Astrocyte (in vitro differentiated cells and primary cell): ENCODE results near the gene SHC4. TPM values are rescaled to one million over a fixed set of nuclear protein-coding genes. Genes with fewer than 3 reads are reported as not detected.

ENCODE experiments used
- DNase-seq: peaks from one replicate; pipeline ENCODE4 v3.0.0-alpha.2; 2010; ENCODE audit warnings: low read depth
- FAIRE-seq: peaks from 2 replicates; lab custom pipeline; 2011; peaks lifted over from hg19 to GRCh38; lab: Jason Lieb, UNC
- H2AFZ ChIP-seq: 2 replicates; pipeline ENCODE4 v1.6.0; 2012; ENCODE audit warnings: low read depth, low read length, inconsistent platforms
- H3K27ac ChIP-seq: 2 replicates; pipeline ENCODE4 v1.5.1; 2011; ENCODE audit warnings: low read depth, low read length, inconsistent platforms
- H3K27me3 ChIP-seq: 2 replicates; pipeline ENCODE4 v1.6.0; 2011; ENCODE audit warnings: low read length, inconsistent platforms; ENCODE audit not compliant: insufficient read depth
- H3K36me3 ChIP-seq: 2 replicates; pipeline ENCODE4 v1.5.1; 2011; ENCODE audit warnings: low read length, inconsistent platforms; ENCODE audit not compliant: insufficient read depth
- H3K4me1 ChIP-seq: 2 replicates; pipeline ENCODE4 v1.5.1; 2011; ENCODE audit warnings: low read length, inconsistent platforms; ENCODE audit not compliant: insufficient read depth
- H3K4me2 ChIP-seq: 2 replicates; pipeline ENCODE4 v1.6.0; 2012; ENCODE audit warnings: low read length, inconsistent platforms
- H3K4me3 ChIP-seq: 2 replicates; pipeline ENCODE4 v1.5.1; 2011; ENCODE audit warnings: low read depth, mild to moderate bottlenecking, low read length, inconsistent platforms; ENCODE audit not compliant: insufficient read depth
- H3K79me2 ChIP-seq: 2 replicates; pipeline ENCODE4 v1.6.0; 2012; ENCODE audit warnings: mild to moderate bottlenecking, low read length, inconsistent platforms; ENCODE audit not compliant: insufficient read depth
- H3K9ac ChIP-seq: 2 replicates; pipeline ENCODE4 v1.6.0; 2012; ENCODE audit warnings: mild to moderate bottlenecking, low read length, inconsistent platforms
- H3K9me3 ChIP-seq: 2 replicates; pipeline ENCODE4 v1.5.1; 2012; ENCODE audit warnings: low read depth, mild to moderate bottlenecking, low read length, inconsistent platforms; ENCODE audit not compliant: insufficient read depth
- H4K20me1 ChIP-seq: 2 replicates; pipeline ENCODE4 v1.6.0; 2012; ENCODE audit warnings: low read length, inconsistent platforms; ENCODE audit not compliant: insufficient read depth
- H3K27ac Mint-ChIP-seq: one replicate; pipeline ENCODE4 v1.8.0; 2021; ENCODE audit warnings: mild to moderate bottlenecking, mixed read lengths; ENCODE audit not compliant: unreplicated experiment
- H3K27me3 Mint-ChIP-seq: one replicate; pipeline ENCODE4 v1.8.0; 2021; ENCODE audit warnings: low read depth, mixed read lengths; ENCODE audit not compliant: unreplicated experiment
- H3K36me3 Mint-ChIP-seq: one replicate; pipeline ENCODE4 v1.8.0; 2021; ENCODE audit warnings: low read depth, mixed read lengths; ENCODE audit not compliant: unreplicated experiment
- H3K4me1 Mint-ChIP-seq: one replicate; pipeline ENCODE4 v1.8.0; 2021; ENCODE audit warnings: low read depth, mixed read lengths; ENCODE audit not compliant: unreplicated experiment
- H3K4me3 Mint-ChIP-seq: one replicate; pipeline ENCODE4 v1.8.0; 2021; ENCODE audit warnings: mild to moderate bottlenecking, moderate library complexity, mixed read lengths; ENCODE audit not compliant: unreplicated experiment
- H3K9me3 Mint-ChIP-seq: one replicate; pipeline ENCODE4 v1.8.0; 2021; ENCODE audit warnings: mild to moderate bottlenecking, mixed read lengths; ENCODE audit not compliant: unreplicated experiment
- EZH2 ChIP-seq: IDR thresholded peaks from 2 replicates; pipeline ENCODE4 v1.6.1; 2012; ENCODE audit warnings: mild to moderate bottlenecking, low read length, inconsistent platforms; ENCODE audit not compliant: insufficient read depth
- total RNA-seq: library from RNA; stranded (reverse); gene quantifications from 2 replicates; pipeline ENCODE4 v1.2.1, GENCODE V29; 2021
- TF ChIP-seq, protein P1 (sequence below): IDR thresholded peaks from 2 replicates; pipeline ENCODE4 v1.5.1; 2011; ENCODE audit warnings: low read depth, mild to moderate bottlenecking, inconsistent platforms, low read length, moderate library complexity; ENCODE audit not compliant: insufficient read depth

SHC4 gene
- total RNA-seq, 1 donor from 2014 or later, result 2.7 TPM

DNA sequence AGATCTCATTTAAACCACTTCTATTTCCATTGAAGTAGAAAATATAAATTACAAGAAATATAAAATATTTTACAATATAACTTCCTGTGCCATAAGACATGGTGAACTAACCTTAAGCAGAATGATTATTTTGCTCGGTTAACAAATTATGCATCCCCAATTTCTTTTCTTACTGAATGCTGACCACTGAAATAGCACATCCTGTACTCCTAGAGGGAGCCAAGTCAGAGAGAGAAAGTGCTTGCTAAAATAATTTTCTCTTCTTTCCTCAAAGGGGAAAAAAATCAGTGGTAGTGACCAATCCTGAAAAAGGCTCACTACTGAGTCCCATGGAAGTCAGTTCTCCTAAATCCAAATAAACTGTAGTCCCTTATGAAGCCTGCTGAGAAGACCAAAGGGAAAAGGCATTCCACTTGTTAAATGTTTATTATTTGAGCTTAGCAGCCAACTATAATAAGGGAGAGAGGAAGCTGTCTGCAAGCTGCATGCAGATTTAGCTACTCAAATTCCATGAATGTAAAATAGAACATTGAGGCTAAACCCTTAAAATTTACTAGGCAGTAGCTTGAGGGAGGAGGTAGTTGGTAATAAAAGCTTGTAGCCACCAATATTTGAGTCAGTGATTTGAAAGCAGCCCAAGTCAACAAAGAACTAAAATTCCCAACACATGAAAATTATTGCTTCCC is 185.9 kb downstream of the SHC4 start:
- DNase-seq (peak; percentile 22), FAIRE-seq (peak; percentile 9)
- Histone ChIP-seq H3K79me2 (no peaks in the 10 kb centered on the region), H3K36me3 (peaks cover 5% of the 10 kb centered on the region), H3K9ac (no peak overlapping the region), H3K27ac (peak overlapping the region; percentile 13), H3K27me3 (no peaks in the 10 kb centered on the region), H4K20me1 (no peaks in the 10 kb centered on the region), H2AFZ (no peak overlapping the region), H3K4me2 (no peak overlapping the region), H3K4me3 (no peak overlapping the region), H3K9me3 (no peaks in the 10 kb centered on the region), H3K4me1 (peaks cover 3% of the 10 kb centered on the region)
- Mint-ChIP-seq H3K4me1 (peaks cover 17% of the 10 kb centered on the region), H3K27me3 (no peaks in the 10 kb centered on the region), H3K4me3 (no peak overlapping the region), H3K27ac (no peak overlapping the region), H3K9me3 (no peaks in the 10 kb centered on the region), H3K36me3 (peaks cover 1% of the 10 kb centered on the region)
- TF ChIP-seq, protein P1, sequence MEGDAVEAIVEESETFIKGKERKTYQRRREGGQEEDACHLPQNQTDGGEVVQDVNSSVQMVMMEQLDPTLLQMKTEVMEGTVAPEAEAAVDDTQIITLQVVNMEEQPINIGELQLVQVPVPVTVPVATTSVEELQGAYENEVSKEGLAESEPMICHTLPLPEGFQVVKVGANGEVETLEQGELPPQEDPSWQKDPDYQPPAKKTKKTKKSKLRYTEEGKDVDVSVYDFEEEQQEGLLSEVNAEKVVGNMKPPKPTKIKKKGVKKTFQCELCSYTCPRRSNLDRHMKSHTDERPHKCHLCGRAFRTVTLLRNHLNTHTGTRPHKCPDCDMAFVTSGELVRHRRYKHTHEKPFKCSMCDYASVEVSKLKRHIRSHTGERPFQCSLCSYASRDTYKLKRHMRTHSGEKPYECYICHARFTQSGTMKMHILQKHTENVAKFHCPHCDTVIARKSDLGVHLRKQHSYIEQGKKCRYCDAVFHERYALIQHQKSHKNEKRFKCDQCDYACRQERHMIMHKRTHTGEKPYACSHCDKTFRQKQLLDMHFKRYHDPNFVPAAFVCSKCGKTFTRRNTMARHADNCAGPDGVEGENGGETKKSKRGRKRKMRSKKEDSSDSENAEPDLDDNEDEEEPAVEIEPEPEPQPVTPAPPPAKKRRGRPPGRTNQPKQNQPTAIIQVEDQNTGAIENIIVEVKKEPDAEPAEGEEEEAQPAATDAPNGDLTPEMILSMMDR, result no peak
- TF ChIP-seq EZH2, result no peak

DNA sequence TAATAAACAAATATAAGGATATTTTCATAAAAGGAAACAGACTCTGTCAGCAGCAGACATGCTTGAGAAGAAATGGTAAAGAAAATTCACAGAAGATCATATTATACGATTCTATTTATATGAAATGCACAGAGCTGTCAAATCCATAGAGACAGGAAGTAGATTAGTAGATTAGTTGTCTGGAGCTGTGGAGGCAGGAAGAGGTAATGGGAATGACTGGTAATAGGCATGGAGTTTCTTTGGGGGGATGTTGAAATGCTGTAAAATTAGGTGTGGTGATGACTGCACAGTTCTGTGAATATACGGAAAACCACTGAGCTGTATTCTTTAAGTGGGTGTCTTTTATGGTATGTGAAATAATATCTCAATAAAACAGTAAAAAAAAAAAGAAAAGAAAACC is 188.2 kb downstream of the SHC4 start:
- H3K9ac ChIP-seq, result no peak overlapping the region
- H3K9me3 Mint-ChIP-seq, result no peaks in the 10 kb centered on the region
- no peak for DNase-seq
- no peak overlapping the region for H3K4me3 ChIP-seq
- H3K27ac Mint-ChIP-seq, result no peak overlapping the region
- H3K27me3 ChIP-seq, result no peaks in the 10 kb centered on the region
- peaks cover 17% of the 10 kb centered on the region for H3K4me1 Mint-ChIP-seq
- TF ChIP-seq EZH2, result no peak
- TF ChIP-seq, protein P1, result no peak
- no peak overlapping the region for H2AFZ ChIP-seq
- H3K79me2 ChIP-seq, result no peaks in the 10 kb centered on the region
- H3K36me3 ChIP-seq, result peaks cover 6% of the 10 kb centered on the region
- H3K27ac ChIP-seq, result no peak overlapping the region
- H3K4me3 Mint-ChIP-seq, result no peak overlapping the region
- peaks cover 3% of the 10 kb centered on the region for H3K4me1 ChIP-seq
- H4K20me1 ChIP-seq, result no peaks in the 10 kb centered on the region
- no peak overlapping the region for H3K4me2 ChIP-seq
- H3K36me3 Mint-ChIP-seq, result no peaks in the 10 kb centered on the region
- H3K9me3 ChIP-seq, result no peaks in the 10 kb centered on the region
- no peak for FAIRE-seq
- H3K27me3 Mint-ChIP-seq, result no peaks in the 10 kb centered on the region

DNA sequence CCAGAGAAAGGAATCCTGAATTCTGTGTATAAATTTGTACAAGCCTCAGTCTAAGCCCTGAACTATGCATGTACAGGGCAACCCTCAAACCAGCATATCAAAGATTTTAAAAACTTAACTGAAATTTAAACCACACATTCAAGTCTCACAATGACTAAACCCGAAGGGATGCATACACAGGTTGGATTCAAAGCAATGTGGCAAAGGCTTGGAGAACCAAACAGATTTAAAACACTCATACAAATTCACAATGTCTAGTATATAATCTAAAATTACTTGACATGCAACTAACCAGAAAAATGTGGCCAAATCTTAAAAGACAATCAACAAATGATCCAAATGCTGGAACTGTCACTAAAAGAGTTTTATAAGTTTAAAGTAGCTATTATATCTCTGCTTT is 189.2 kb downstream of the SHC4 start:
- H3K4me3 ChIP-seq, result no peak overlapping the region
- H2AFZ ChIP-seq, result no peak overlapping the region
- H4K20me1 ChIP-seq, result no peaks in the 10 kb centered on the region
- peak overlapping the region; percentile 33 for H3K4me2 ChIP-seq
- H3K9ac ChIP-seq, result no peak overlapping the region
- no peak for FAIRE-seq
- Mint-ChIP-seq H3K4me1 (peaks cover 17% of the 10 kb centered on the region), H3K36me3 (no peaks in the 10 kb centered on the region), H3K27me3 (no peaks in the 10 kb centered on the region), H3K27ac (no peak overlapping the region), H3K4me3 (no peak overlapping the region), H3K9me3 (no peaks in the 10 kb centered on the region)
- peak; percentile 69 for DNase-seq
- no peak overlapping the region for H3K27ac ChIP-seq
- TF ChIP-seq EZH2, result no peak
- TF ChIP-seq, protein P1, result no peak
- no peaks in the 10 kb centered on the region for H3K27me3 ChIP-seq
- peaks cover 3% of the 10 kb centered on the region for H3K4me1 ChIP-seq
- H3K9me3 ChIP-seq, result no peaks in the 10 kb centered on the region
- H3K79me2 ChIP-seq, result no peaks in the 10 kb centered on the region
- H3K36me3 ChIP-seq, result peaks cover 6% of the 10 kb centered on the region
